Non-pigmented ciliary epithelial cell (primary cell): Measurements from ENCODE around the gene C22orf31.
A peak's percentile ranks its signal among the peaks of the same experiment; 100 is the strongest.
"Not testable (repeated sequence)": the region's sequence is repeated elsewhere in the genome, so short reads cannot be mapped to it uniquely, and the experiment has no call there.

Source experiments
- DNase-seq: peaks from one replicate; pipeline ENCODE4 v3.0.0-alpha.2; 2010; ENCODE audit warnings: low read depth

The C22orf31 gene

GRCh38 chr22:29055192-29055830 lies 6.3 kb downstream of the C22orf31 start:
- no peak for DNase-seq

GRCh38 chr22:29054251-29054767 lies 7.3 kb downstream of the C22orf31 start:
- no peak for DNase-seq

- DNase-seq: no peak
Measured at GRCh38 chr22:29053048-29053702, 8.5 kb downstream of the C22orf31 start.

- DNase-seq: no peak
Measured at GRCh38 chr22:29050457-29050856, 11.2 kb downstream of the C22orf31 start.

- DNase-seq: no peak
Measured at GRCh38 chr22:29049655-29050263, 11.9 kb downstream of the C22orf31 start.

GRCh38 chr22:29048822-29049654 lies 12.6 kb downstream of the C22orf31 start:
- DNase-seq: no peak

GRCh38 chr22:29044657-29045176 lies 16.9 kb downstream of the C22orf31 start:
- peak; percentile 61 for DNase-seq

- no peak for DNase-seq
Measured at GRCh38 chr22:29043906-29044575, 17.6 kb downstream of the C22orf31 start.

GRCh38 chr22:29041408-29041807 lies 20.2 kb downstream of the C22orf31 start:
- DNase-seq: peak; percentile 37

GRCh38 chr22:29040385-29041275 lies 21.0 kb downstream of the C22orf31 start:
- DNase-seq: peak; percentile 74

GRCh38 chr22:29039684-29040083 lies 21.9 kb downstream of the C22orf31 start:
- not testable (repeated sequence) for DNase-seq

- no peak for DNase-seq
Measured at GRCh38 chr22:29039148-29039547, 22.5 kb downstream of the C22orf31 start.

GRCh38 chr22:29037340-29037932 lies 24.2 kb downstream of the C22orf31 start:
- DNase-seq: no peak

GRCh38 chr22:29032584-29032983 lies 29.0 kb downstream of the C22orf31 start:
- no peak for DNase-seq

GRCh38 chr22:29032014-29032475 lies 29.6 kb downstream of the C22orf31 start:
- DNase-seq: no peak

GRCh38 chr22:29031227-29032011 lies 30.2 kb downstream of the C22orf31 start:
- DNase-seq: peak; percentile 94

- DNase-seq: peak; percentile 36
Measured at GRCh38 chr22:29030618-29031226, 30.9 kb downstream of the C22orf31 start.

GRCh38 chr22:29030016-29030617 lies 31.5 kb downstream of the C22orf31 start:
- no peak for DNase-seq
